Keratinocyte (primary cell): ENCODE measurements around the gene ELP6. TPM values are rescaled to one million over a fixed set of nuclear protein-coding genes. Genes with fewer than 3 reads are reported as not detected.

Source experiments
- DNase-seq: peaks from one replicate; pipeline ENCODE4 v3.0.0-alpha.2; 2011; ENCODE audit warnings: low read depth, missing footprints, low spot score
- FAIRE-seq: peaks from 2 replicates; lab custom pipeline; 2011; peaks lifted over from hg19 to GRCh38; lab: Jason Lieb, UNC
- H2AFZ ChIP-seq: 2 replicates; pipeline ENCODE4 v1.6.0; 2012; ENCODE audit warnings: low read length, control low read depth, inconsistent platforms; ENCODE audit not compliant: control insufficient read depth
- H3K27ac ChIP-seq: 2 replicates; pipeline ENCODE4 v1.5.1; 2011; ENCODE audit warnings: low read length; ENCODE audit not compliant: control insufficient read depth, insufficient read depth
- H3K27me3 ChIP-seq: 3 replicates; pipeline ENCODE4 v1.6.0; 2011; ENCODE audit warnings: low read length; ENCODE audit not compliant: control insufficient read depth, insufficient read depth; ENCODE audit errors: extremely low read depth
- H3K36me3 ChIP-seq, 2 experiments: 2 replicates in 1 of 2; 3 replicates in 1 of 2; pipeline ENCODE4 v1.5.1; 2011; ENCODE audit warnings: low read length in 2 of 2, mild to moderate bottlenecking in 1 of 2; ENCODE audit not compliant: control insufficient read depth in 2 of 2, insufficient read depth in 2 of 2; ENCODE audit errors: extremely low read depth in 1 of 2
- H3K4me1 ChIP-seq: 3 replicates; pipeline ENCODE4 v1.5.1; 2011; ENCODE audit warnings: low read length; ENCODE audit not compliant: control insufficient read depth, insufficient read depth; ENCODE audit errors: extremely low read depth
- H3K4me2 ChIP-seq: 3 replicates; pipeline ENCODE4 v1.6.0; 2011; ENCODE audit warnings: low read depth, low read length; ENCODE audit not compliant: control insufficient read depth, insufficient read depth; ENCODE audit errors: extremely low read depth
- H3K4me3 ChIP-seq, 3 experiments: fragments of 200-600 bp in 1 of 3; sonication (generic) in 1 of 3; 2 replicates in 2 of 3; 3 replicates in 1 of 3; pipeline ENCODE4 v1.5.1; 2011 to 2016; ENCODE audit warnings: low read length in 3 of 3, mild to moderate bottlenecking in 3 of 3, control low read depth in 2 of 3, inconsistent platforms in 1 of 3, low read depth in 1 of 3, mixed read lengths in 1 of 3, mixed run types in 1 of 3, moderate library complexity in 1 of 3; ENCODE audit not compliant: control insufficient read depth in 2 of 3, insufficient read depth in 2 of 3; ENCODE audit errors: extremely low read depth in 1 of 3
- H3K79me2 ChIP-seq: 2 replicates; pipeline ENCODE4 v1.6.0; 2012; ENCODE audit warnings: low read length; ENCODE audit not compliant: control insufficient read depth, insufficient read depth
- H3K9ac ChIP-seq: 3 replicates; pipeline ENCODE4 v1.6.0; 2011; ENCODE audit warnings: low read length; ENCODE audit not compliant: control insufficient read depth, insufficient read depth; ENCODE audit errors: extremely low read depth
- H3K9me1 ChIP-seq: 3 replicates; pipeline ENCODE4 v1.6.0; 2011; ENCODE audit warnings: low read length; ENCODE audit not compliant: control insufficient read depth, insufficient read depth; ENCODE audit errors: extremely low read depth
- H3K9me3 ChIP-seq: 2 replicates; pipeline ENCODE4 v1.5.1; 2012; ENCODE audit warnings: low read depth, low read length; ENCODE audit not compliant: control insufficient read depth
- H4K20me1 ChIP-seq: 3 replicates; pipeline ENCODE4 v1.6.0; 2011; ENCODE audit warnings: low read length; ENCODE audit not compliant: control insufficient read depth, insufficient read depth; ENCODE audit errors: extremely low read depth
- EZH2 ChIP-seq: IDR thresholded peaks from one replicate; pipeline ENCODE4 v1.6.1; 2012; ENCODE audit warnings: inconsistent platforms, mild to moderate bottlenecking, low read length, moderate library complexity
- dilution Hi-C: fragments of 300-500 bp; cut with MboI; formaldehyde crosslinking; loops from one replicate; pipeline ENCODE4 v1.7.0; 2020; ENCODE audit warnings: low sequenced_read_pairs; ENCODE audit not compliant: extremely low pct_ligation_motif_present
- polyA plus RNA-seq, 5 experiments: library from polyadenylated mRNA; depleted of rRNA in 3 of 5; stranded (reverse) in 3 of 5; stranded (forward) in 1 of 5; unstranded in 1 of 5; fragments of >200 nt; gene quantifications; 1 replicate in 1 of 5; 2 replicates in 3 of 5; 3 replicates in 1 of 5; pipeline versions ENCODE4 v1.2.1 to v1.2.3, GENCODE V29; 2011 to 2012; ENCODE audit warnings: missing spikeins in 2 of 5, low read depth in 1 of 5, low replicate concordance in 1 of 5
- TF ChIP-seq, protein P1 (sequence below), 3 experiments: IDR thresholded peaks in 1 of 3; conservative IDR thresholded peaks in 1 of 3; optimal IDR thresholded peaks in 1 of 3; 2 replicates in 2 of 3; 3 replicates in 1 of 3; pipeline versions ENCODE3 to v1.5.1; 2011; ENCODE audit warnings: low read length in 3 of 3, mild to moderate bottlenecking in 3 of 3, moderate library complexity in 2 of 3, control low read depth in 1 of 3, inconsistent platforms in 1 of 3; ENCODE audit not compliant: insufficient read depth in 2 of 3; ENCODE audit errors: extremely low read depth in 1 of 3

ELP6 gene
- polyA plus RNA-seq, 1 donor (not counting 4 experiments of a cell fraction or from before 2014, with no cell fraction given) = 65.8 TPM

DNA sequence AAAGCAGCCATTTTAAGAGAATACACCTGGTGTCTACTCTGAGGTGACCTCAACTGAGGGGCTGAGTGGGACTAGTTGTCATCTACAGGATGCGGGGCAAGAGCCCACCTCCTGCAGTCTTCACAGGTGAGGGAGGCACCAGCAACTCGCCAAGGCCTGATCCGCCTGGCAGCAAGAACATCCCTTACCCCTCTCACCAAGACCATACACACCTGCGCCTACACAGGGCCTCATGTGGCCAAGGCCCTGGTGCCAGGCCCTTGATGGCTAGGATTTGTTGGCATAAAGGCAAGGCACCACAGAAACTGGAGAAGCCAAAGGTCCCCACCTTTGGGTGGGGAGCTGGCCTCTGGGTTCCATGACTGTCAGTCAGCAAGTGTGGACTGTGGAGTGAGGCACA, 18.4 kb downstream of the ELP6 start:
- no peak overlapping the region for H2AFZ ChIP-seq
- no peaks in the 10 kb centered on the region for H3K4me1 ChIP-seq
- no peak overlapping the region for H3K9ac ChIP-seq
- dilution Hi-C loops = no loop called here
- H3K4me3 ChIP-seq = no peak overlapping the region
- no peaks in the 10 kb centered on the region for H3K9me3 ChIP-seq
- no peak for FAIRE-seq
- H3K27me3 ChIP-seq = no peaks in the 10 kb centered on the region
- H3K4me2 ChIP-seq = no peak overlapping the region
- no peak overlapping the region for H3K27ac ChIP-seq
- TF ChIP-seq, protein P1, sequence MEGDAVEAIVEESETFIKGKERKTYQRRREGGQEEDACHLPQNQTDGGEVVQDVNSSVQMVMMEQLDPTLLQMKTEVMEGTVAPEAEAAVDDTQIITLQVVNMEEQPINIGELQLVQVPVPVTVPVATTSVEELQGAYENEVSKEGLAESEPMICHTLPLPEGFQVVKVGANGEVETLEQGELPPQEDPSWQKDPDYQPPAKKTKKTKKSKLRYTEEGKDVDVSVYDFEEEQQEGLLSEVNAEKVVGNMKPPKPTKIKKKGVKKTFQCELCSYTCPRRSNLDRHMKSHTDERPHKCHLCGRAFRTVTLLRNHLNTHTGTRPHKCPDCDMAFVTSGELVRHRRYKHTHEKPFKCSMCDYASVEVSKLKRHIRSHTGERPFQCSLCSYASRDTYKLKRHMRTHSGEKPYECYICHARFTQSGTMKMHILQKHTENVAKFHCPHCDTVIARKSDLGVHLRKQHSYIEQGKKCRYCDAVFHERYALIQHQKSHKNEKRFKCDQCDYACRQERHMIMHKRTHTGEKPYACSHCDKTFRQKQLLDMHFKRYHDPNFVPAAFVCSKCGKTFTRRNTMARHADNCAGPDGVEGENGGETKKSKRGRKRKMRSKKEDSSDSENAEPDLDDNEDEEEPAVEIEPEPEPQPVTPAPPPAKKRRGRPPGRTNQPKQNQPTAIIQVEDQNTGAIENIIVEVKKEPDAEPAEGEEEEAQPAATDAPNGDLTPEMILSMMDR (optimal IDR thresholded peaks at IDR 0.05 in 1 of 3, IDR thresholded peaks at IDR 0.05 in 1 of 3, conservative IDR thresholded peaks at IDR 0.05 in 1 of 3; ENCODE audit: extremely low read depth in 1 of 3, insufficient read depth in 2 of 3, low read length in 3 of 3) = no peak
- TF ChIP-seq EZH2 = no peak
- no peaks in the 10 kb centered on the region for H4K20me1 ChIP-seq
- H3K79me2 ChIP-seq = no peaks in the 10 kb centered on the region
- no peaks in the 10 kb centered on the region for H3K9me1 ChIP-seq
- no peak for DNase-seq
- H3K36me3 ChIP-seq = peaks cover 17 to 20% of the 10 kb centered on the region in 2 experiments

DNA sequence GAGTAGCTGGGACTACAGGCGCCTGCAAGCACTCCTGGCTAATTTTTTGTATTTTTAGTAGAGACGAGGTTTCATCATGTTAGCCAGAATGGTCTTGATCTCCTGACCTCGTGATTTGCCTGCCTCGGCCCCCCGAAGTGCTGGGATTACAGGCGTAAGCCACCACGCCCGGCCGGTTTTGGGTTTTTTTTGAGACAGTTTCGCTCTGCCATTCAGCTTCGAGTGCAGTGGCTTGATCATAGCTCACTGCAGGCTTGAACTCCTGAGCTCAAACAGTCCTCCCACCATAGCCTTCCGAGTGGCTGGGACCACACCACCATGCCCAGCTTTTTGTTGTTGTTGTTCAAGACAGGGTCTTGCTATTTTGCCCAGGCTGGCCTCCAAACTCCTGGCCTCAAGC, 21.7 kb downstream of the ELP6 start:
- H3K9ac ChIP-seq = no peak overlapping the region
- H3K4me2 ChIP-seq = no peak overlapping the region
- no peaks in the 10 kb centered on the region for H3K9me1 ChIP-seq

More for the DNA sequence above, 21.7 kb downstream of the ELP6 start:
- Histone ChIP-seq H3K36me3 (peaks cover 9 to 11% of the 10 kb centered on the region in 2 experiments), H3K79me2 (no peaks in the 10 kb centered on the region), H3K9me3 (no peaks in the 10 kb centered on the region), H3K27ac (no peak overlapping the region), H4K20me1 (no peaks in the 10 kb centered on the region), H2AFZ (no peak overlapping the region), H3K4me1 (no peaks in the 10 kb centered on the region), H3K27me3 (no peaks in the 10 kb centered on the region), H3K4me3 (no peak overlapping the region)
- TF ChIP-seq EZH2 = no peak
- TF ChIP-seq, protein P1 (optimal IDR thresholded peaks at IDR 0.05 in 1 of 3, IDR thresholded peaks at IDR 0.05 in 1 of 3, conservative IDR thresholded peaks at IDR 0.05 in 1 of 3; ENCODE audit: extremely low read depth in 1 of 3, insufficient read depth in 2 of 3, low read length in 3 of 3) = no peak
- FAIRE-seq (no peak), DNase-seq (no peak)
- dilution Hi-C loops = no loop called here
